Tongue (tissue), 2 donors: ENCODE results near the gene NBPF15. TPM values are rescaled to one million over a fixed set of nuclear protein-coding genes. Genes with fewer than 3 reads are reported as not detected.
"Not testable (repeated sequence)": the region's sequence is repeated elsewhere in the genome, so short reads cannot be mapped to it uniquely, and the experiment has no call there.

Experiments used
- DNase-seq: peaks from one replicate; pipeline ENCODE4 v3.0.0-alpha.2; 2015
- total RNA-seq: library from RNA; depleted of rRNA; stranded (reverse); fragments of >200 nt; gene quantifications from one replicate; pipeline ENCODE4 v1.2.3, GENCODE V29; 2014

NBPF15 gene
- total RNA-seq, result 23.8 TPM

- peak; percentile 85 for DNase-seq
Measured at GRCh38 chr1:144461136-144461759, at the start of gene NBPF15. Gene NBPF15 (minus strand): TSS chr1:144461669. CDS start chr1:144440003, 21,666 bp downstream.

- DNase-seq, result not testable (repeated sequence)
Measured at GRCh38 chr1:144496429-144496828, 35.0 kb upstream of the NBPF15 start.

- not testable (repeated sequence) for DNase-seq
Measured at GRCh38 chr1:144494130-144494529, 32.7 kb upstream of the NBPF15 start.

- DNase-seq, result peak; percentile 13
Measured at GRCh38 chr1:144490394-144490793, 28.9 kb upstream of the NBPF15 start.

DNA sequence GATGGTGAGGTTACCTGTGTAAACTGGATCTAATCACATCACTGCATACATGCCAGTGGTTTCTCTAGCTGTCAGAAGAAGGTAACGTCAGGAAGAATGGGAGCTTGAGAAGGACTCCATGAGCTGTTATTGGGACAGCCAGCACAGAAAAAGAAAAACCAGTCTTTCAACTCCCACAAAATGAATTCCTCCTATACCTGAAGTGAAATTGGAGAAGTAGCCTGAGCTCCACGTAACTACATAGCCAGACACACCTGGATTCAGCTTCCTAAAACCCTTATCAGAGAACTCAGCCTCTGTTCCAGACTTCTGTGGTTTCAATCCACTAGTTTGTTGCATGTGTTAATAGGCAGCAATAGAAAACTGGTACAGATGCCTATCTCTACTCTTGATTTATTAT lies 25.5 kb upstream of the NBPF15 start:
- peak; percentile 6 for DNase-seq

GRCh38 chr1:144485048-144485993 lies 23.9 kb upstream of the NBPF15 start:
- DNase-seq, result not testable (repeated sequence)

DNA sequence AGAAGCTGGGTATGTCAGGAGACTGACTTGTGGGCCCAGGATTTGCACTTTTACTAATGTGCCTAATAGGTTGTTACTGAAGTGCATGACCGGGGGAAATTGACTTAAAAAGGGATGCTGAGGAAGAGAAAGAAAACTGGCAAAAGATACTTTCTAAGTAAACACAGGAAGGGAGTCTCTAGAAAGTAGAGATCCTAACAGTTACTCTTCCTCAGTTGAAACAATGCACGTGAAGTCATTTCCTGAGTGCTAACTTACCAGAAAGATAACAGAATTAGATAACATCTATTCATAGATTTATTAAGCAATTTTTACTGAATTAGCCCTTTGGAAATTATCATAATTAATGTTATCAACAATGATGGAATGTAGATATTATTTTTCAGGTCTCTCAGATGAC lies 12.4 kb upstream of the NBPF15 start:
- DNase-seq, result not testable (repeated sequence)

DNA sequence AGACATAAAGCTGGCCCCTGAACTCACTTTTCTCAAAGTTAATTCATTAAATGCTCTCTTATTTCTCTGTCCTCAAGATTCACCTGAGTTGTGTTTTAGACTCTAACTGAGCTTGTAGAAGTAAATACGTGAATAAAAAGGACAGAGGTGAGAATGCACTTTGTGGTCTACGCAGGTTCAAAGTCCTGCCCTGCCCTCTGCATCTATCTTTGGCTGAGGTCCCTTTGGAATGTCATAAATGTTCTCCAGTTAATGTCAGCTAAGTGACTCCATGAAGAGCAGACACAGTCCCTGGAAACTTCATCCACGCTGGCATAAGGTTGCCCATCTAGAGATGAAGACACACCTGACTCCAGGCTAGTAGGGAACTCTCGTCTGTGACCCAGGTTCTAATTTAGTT lies 10.0 kb upstream of the NBPF15 start:
- not testable (repeated sequence) for DNase-seq

DNA sequence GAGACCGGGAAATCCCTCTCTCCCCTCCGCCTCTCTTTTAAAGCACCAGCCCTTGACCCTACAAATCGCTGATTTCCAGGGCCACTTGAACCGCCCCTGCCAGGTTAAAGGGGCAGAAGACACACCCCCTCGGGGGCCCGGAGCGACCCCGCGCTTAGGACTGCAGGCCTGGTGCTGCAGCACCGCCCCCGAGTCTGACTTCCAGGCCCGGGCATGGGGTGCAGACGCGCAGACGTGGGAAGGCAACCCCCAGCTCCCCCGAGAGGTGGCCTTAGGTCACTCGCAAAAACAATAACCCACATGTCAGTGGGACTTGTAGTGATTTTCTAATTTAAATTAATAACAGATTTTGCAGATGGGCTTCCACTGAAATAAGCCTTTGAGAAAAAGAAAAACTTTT lies 309 bp upstream of the NBPF15 start:
- not testable (repeated sequence) for DNase-seq

DNA sequence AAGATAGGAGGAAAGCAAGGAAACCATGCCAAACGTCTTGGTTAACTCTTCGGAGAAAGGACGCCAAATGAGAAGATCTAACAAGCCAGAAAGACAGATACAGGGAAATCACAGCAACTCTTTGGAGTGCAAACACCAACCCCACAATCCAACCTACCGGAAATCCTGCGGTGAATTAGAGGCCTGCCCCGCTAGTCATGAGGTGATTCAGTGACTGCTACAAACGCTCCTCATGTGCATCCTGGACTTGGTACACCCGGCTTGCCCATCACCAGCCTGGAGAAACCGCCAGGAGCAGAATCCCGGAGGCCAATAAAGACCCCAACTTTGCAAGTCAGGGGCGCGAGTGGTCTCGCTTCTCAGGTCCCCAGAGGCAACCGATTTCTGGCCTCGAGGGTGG lies 783 bp downstream of the NBPF15 start:
- DNase-seq, result not testable (repeated sequence)

GRCh38 chr1:144442402-144442801 lies 19.1 kb downstream of the NBPF15 start:
- DNase-seq, result not testable (repeated sequence)

- DNase-seq, result not testable (repeated sequence)
Measured at GRCh38 chr1:144439737-144440136, 21.7 kb downstream of the NBPF15 start.

DNA sequence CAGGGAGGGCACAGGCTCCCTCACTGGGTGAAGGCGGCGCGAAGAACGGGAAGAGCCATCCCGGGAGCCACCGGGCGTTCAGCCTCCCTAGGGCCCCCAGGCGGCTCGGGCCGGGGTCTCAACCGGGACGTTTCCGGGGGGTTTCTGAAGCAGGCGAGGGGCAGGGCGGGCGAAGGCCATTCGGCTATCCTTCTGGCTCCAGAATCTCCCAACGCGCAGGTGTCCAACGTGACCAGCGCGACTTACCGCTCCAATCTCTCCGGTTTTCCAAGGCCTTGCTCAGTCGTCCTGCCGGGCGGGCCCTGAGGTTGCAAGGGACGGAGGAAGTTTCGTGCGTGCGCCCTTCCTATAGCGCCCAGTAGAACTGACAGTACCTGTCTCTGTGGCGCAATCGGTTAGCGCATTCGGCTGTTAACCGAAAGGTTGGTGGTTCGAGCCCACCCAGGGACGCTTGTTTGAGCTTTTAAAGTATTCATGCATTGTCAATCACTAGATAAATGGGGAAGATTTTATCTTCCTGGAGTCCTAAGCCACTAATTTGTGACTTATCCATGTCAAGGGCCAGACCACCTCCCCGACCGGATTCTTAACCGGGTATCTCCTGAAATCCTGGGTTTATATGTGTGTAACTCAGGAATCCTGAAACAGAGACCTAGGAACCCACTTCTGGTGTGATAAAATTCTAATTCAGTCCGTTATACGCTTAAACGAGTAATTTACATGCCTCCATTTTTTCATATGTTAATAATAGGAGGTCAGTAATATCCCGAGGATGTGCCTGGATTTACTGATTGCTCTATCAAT lies 42.4 kb downstream of the NBPF15 start:
- peak; percentile 69 for DNase-seq

DNA sequence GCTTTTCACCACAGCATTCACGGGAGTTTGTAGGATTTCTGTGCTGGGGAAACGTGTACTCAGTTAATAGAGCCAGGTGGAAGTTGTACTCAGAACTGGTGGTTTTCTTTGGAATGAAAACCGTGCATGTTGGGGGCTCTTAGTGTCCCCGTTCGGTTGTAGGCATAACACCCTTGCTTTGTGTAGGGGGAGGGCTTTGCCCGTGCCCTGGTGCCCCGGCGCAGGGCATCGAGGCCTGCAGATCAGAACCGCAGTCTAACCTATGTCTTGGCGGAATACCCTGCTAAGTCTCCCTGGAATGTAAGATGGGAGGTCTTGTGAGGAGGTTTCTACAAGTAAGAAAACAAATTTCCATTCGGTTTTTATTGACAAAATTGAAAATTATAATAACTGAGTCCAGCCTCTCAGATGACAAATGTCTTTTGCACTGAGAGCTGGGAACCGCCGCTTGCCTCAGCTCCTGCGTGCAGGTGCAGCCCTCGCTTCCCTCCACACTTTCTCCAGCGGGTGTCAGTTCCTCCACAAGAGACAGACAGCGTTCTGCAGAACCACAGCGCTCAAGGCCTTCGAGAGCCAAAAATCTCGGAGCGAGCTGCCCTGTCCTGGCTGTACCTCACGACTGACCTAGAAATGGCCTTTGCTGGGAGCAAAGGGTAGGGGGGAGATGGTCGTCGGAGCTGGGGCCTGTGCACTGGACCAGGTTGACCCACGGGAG lies 47.9 kb downstream of the NBPF15 start:
- DNase-seq, result not testable (repeated sequence)

GRCh38 chr1:144412491-144413403 lies 48.7 kb downstream of the NBPF15 start:
- DNase-seq, result peak; percentile 97

- DNase-seq, result peak; percentile 85
Measured at GRCh38 chr1:144412068-144412471, 49.4 kb downstream of the NBPF15 start.

DNA sequence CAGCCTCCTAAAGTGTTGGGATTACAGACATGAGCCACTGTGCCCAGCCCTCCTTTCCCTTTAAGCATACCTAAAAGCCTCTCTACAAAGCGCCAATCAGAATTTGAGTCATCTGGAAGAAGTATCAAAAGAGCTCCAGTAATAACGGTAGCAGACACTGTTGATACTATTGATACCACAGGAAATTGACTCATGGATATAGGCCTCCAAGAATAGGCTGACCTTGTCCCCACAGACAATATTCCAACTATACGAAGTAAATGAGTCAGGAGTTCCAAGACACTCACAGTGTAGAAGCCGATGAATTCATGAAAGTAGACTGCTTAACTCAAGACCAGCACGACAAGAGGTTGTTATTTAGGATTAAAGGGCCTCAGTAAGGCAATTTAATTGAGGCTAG lies 58.7 kb downstream of the NBPF15 start:
- not testable (repeated sequence) for DNase-seq

GRCh38 chr1:144371651-144372050 lies 89.8 kb downstream of the NBPF15 start:
- not testable (repeated sequence) for DNase-seq
